GM21825 (cell line): ENCODE results near the gene SPACDR.
"Not testable (repeated sequence)": the region's sequence is repeated elsewhere in the genome, so short reads cannot be mapped to it uniquely, and the experiment has no call there.

Experiments
- ATAC-seq: cut with Tn5 transposase; IDR thresholded peaks from one replicate; pipeline ENCODE4 v1.9.1; 2021; ENCODE audit warnings: mild to moderate bottlenecking, moderate library complexity; ENCODE audit not compliant: unreplicated experiment

Gene SPACDR

DNA sequence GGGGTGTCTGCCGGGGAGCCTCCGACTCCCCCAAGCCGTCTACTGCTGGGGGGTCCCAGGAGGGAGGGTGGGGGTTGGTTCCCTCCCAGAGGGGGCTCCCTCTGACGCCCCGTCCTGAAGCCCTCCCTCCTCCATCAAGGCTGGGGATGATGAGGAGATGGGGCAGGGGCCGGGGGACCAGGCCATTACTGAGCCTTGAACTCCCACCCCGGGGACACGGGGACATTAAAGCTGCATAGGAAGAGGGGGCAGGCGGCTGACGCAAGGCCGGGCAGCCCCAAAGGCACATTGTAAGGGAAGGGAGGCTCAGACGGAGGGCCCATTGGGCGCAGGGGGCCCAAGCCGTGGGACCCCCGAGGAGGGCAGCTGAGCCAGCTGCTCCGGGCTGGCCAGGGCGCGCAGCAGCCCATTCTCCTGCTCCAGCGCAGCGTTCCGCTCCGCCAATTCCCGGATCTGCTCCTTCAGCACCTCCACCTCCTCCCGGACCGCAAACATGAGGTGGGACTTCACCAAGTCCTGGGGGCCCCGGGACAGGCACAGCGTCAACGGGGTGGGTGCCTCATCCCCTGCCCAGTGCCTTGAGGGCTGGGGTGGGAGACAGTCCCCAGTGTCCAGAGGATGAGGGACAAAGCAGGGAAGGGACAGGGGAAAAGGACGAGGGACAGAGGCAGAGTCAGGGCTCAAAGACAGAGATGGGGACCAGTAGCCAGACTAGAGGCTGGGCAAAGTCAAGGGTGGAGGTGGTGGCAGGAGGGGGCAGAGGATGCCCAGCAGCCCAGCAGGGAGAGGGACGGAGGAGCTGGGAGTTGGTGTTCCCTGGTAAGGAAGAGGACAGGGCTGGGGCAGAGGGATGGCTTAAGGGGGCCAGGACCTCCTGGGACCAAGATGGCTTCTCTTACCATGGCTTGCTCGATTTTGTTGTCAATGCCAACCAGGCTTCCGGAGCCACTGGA lies 2.9 kb upstream of the SPACDR start:
- ATAC-seq: no peak

DNA sequence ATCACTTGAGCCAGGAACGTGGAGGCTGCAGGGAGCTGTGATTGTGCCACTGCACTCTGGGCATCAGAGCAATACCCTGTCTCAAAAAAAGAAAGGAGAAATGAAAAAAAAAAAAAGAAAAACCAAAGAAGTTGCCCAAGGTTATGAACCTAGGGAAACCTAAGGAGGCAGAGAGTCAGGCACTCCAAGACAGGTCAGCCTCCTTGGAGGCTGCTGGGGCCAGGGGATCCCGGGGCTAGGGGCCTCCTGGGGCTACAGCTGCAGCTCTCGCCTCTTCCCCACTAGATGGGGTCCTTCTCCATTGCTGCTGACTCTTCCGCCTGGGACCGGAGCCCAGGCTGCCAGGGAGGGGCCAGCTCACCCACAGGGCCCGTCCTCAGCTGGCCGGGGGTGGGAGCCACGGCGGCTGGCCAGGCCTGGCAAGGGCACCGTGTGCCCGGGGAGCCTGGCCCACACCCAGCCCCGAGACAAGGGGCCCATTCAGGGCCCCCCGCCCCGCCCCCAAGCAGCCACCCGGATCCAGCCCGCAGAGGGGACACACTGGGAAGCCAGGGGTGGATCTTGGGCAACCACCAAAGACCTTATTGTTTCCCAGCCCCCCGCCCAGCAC lies 1.7 kb upstream of the SPACDR start:
- no peak for ATAC-seq

DNA sequence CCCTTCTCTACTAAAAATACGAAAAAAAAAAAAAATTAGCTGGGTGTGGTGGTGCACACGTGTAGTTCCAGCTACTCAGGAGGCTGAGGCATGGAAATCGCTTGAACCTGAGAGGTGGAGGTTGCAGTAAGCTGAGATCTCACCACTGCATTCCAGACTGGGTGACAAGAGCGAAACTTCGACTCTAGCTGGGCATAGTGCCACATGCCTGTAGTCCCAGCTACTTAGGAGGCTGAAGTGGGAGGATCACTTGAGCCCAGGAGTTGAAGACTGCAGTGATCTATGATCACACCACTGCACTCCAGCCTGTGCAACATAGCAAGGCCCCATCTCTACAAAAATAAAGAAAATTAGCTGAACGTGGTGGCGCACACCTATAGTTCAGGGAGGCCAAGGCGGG lies 1.2 kb upstream of the SPACDR start:
- ATAC-seq: no peak

DNA sequence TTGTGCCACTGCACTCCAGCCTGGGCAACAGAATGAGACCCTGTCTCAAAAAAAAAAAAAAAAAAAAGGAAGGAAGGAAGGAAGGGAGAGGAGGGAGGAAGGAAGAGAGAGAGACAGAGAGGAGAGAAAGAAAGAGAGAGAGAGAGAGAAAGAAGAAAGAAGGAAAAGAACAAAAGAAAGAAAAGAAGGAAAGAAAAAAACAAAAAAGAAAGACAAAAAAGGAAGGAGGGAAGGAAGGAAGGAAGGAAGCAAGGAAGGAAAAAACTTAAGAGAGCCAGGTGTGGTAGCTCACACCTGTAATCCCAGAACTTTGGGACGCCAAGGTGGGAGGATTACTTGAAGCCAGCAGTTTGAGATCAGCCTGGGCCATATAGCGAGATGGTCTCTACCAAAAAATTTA lies 731 bp upstream of the SPACDR start:
- ATAC-seq: no peak

DNA sequence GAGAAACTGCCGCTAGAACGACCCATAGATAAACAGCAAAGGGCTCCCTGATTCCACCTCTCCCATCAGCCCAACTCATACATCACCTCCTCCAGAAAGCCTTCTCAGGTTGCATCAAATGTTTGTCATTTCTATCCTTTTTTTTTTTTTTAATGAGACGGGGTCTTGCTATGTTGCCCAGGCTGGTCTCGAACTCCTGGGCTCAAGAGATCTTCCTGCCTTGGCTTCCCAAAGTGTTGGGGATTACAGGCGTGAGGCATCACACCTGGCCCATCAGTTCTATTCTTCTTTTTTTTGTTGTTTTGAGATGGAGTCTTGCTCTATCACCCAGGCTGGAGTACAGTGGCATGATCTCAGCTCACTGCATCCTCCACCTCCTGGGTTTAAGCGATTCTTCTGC lies 7.0 kb downstream of the SPACDR start:
- no peak for ATAC-seq

DNA sequence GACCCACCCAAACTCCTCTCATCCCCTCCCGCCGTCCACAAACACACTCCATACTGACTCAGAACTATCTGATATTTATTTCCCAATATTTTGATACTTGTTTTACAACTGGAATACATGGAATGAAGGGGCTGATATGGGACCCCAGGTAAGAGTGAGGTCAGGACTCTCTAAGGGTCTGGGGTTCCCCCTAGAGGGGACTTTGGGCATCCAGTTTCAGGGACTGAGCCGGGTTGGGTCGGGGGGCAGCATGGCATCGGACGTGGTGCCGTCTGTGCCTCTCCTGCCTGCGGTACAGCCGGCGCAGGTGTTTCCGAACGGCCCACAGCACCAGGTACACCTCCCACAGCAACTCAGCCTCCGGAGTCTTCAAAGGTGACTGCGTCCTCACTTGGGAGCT lies 7.5 kb downstream of the SPACDR start:
- no peak for ATAC-seq

DNA sequence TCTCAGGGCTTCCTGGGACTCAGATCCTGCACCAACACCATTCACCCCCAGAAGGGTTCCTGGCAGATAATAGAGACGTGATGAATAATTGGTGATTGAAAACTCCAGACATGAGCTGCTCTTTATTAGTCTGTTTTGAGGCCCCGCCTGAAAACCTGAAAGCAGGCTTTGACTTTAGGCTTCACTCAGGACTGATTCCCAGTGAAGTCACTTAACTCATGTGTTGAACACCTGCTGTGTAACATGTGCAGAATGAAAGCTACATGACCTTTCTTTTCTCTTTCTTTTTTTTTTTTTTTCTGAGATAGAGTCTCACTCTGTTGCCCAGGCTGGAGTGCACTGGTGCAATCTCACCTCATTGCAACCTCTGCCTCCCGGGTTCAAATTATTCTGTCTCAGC lies 8.9 kb downstream of the SPACDR start:
- no peak for ATAC-seq

DNA sequence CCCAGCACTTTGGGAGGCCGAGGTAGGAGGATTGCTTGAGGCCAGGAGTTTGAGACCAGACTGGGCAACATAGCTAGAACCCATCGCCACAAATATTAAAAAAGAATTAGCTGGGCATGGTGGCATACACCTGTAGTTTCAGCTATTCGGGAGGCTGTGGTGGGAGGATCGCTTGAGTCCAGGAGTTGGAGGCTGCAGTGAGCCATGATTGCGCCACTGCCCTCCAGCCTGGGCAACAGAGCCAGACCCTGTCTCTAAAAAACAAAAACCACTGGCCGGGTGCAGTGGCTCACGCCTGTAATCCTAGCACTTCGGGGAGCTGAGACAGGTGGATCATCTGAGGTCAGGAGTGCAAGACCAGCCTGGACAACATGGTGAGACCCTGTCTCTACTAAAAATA lies 10.2 kb downstream of the SPACDR start:
- ATAC-seq: not testable (repeated sequence)

DNA sequence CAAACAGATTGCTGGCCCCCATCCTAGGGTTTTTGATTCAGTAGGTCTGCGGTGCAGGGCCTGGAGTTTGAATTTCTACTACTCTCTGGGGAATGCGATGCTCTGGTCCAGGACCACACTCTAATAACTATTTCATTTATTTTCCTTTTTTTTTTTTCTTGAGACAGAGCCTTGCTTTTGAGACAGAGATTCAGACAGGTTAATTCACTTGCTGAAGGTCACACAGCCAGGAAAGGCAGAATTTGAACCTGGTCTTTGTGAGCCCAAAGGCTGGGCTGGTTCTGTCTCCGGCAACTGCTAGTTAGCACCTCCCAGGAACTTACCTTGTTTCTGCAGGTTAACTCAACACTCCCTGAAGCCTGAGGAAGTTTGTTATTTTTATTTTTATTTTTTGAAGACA lies 11.5 kb downstream of the SPACDR start:
- no peak for ATAC-seq

DNA sequence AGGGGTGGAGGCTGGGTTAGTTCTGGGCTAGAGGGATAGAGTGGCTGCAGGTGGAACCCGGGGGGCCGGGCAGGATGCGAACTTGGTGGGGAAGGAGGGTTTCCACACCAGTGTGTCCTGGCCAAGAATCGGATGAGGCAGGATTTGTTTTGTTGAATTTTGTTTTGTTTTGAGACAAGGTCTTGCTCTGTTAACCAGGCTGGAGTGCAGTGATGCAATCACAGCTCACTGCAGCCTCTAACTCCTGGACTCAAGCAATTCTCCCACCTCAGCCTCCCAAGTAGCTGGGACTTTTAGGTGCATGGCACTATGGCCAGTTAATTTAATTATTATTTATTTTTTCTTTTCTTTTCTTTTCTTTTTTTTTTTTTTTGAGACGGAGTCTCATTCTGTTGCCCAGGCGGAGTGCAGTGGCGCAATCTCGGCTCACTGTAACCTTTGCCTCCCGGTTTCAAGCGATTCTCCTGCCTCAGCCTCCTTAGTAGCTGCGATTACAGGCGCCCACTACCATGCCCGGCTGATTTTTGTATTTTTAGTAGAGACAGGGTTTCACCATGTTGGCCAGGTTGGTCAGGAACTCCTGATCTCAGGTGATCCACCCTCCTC lies 14.8 kb downstream of the SPACDR start:
- ATAC-seq: no peak

DNA sequence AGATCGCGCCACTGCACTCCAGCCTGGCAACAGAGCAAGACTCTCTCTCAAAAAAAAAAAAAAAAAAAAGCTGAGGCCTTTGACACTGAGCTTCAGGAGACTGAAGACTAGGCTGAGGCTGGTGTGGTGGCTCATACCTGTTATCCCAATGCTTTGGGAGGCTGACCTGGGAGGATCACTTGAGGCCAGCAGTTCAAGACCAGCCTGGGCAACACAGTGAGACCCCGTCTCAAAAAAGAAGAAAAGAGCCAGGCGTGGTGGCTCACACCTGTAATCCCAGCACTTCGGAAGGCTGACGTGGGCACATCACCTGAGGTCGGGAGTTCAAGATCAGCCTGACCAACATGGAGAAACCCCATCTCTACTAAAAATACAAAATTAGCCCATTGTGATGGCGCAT lies 16.7 kb downstream of the SPACDR start:
- not testable (repeated sequence) for ATAC-seq

DNA sequence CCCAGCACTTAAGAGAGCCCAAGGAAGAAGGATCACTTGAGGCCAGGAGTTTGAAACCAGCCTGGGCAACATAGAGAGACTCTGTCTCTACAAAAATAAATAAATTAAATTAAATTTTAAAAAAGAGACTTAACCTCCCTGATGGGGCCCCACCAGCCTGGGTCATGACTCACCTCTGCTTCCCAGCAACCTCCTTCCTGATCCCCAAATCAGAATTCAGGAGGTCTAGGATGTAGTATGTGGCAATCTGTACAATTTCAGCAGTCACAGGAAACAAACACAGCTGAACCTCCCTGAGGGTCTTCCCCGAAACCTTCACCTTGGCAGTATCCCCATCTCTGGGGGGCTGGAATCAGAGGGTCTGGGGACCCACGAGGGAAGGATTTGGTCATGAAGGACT lies 18.0 kb downstream of the SPACDR start:
- ATAC-seq: no peak

DNA sequence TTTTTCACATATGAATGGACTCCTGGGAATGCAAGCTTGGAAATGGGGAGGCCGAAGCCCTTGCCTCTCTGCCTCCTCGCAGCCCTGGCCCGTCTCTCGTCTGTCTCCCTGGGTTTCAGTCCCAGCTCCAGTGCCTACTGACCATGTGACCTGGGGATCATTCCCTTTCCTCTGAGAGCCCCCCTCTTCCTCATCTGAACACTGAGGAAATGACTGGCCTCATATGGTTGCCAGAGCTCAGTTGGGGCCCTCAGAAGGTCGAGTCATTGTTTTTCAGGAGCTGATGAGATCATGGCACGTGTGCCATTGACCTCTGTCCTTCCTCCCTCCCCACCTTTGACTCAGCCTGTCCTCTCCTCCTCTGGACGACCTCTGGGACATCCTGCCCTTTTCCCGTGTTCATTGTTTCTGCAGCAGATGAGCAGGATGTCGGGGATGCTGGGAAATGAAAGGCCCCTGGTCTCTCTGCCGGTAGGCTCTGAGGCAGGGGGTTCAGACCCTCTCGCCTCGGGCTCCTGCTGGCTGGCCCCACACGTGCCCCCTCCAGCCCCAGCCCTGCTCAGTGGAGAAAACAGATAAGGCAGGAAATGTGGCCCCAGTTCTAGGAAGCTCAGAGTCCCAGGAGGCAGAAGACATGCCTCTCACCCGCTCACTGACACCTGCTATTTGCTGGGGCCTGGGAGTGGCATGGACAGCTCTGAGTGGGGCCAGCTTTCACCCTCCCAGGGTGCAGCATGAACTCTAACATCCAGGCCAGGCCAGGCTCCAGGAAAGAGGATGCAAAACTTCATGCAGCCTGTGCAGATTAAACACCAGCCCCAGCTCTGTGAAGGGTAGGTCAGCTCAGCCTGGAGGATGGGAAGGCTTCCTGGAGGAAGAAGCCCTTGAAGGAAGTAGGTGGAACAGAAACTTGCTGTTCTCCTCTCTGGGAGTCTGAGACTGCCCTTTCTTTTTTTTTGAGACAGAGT lies 19.5 kb downstream of the SPACDR start:
- no peak for ATAC-seq

DNA sequence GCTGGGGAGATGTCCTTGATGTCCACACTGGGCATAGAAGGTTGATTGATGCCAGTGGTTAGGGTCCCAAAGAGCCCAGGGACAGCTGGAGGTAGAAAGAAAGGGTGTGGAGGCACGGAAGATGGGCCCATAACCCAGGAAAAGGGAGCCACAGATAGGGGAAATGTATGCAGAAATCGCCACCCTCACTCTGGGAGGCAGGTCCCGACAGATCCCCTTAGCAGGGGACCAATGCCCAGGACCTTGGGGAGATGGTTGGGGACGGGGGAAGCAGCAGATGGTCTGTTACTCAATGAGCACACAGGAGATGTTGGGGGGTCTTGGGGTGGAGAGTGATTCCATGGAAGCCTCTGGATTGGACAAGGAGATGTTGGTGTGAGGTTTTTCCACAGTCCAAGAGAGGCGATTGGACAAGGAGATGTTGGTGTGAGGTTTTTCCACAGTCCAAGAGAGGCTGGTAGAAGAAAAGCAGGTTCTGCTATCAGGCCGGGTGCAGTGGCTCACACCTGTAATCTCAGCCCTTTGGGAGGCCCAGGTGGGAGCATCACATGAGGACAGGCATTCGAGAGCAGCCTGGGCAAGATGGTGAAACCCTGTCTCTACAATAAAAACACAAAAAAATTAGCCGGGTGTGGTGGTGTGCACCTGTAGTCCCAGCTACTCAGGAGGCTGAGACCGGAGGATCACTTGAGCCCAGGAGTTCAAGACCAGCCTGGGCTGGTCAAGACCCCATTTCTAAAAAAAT lies 20.8 kb downstream of the SPACDR start:
- ATAC-seq: no peak

DNA sequence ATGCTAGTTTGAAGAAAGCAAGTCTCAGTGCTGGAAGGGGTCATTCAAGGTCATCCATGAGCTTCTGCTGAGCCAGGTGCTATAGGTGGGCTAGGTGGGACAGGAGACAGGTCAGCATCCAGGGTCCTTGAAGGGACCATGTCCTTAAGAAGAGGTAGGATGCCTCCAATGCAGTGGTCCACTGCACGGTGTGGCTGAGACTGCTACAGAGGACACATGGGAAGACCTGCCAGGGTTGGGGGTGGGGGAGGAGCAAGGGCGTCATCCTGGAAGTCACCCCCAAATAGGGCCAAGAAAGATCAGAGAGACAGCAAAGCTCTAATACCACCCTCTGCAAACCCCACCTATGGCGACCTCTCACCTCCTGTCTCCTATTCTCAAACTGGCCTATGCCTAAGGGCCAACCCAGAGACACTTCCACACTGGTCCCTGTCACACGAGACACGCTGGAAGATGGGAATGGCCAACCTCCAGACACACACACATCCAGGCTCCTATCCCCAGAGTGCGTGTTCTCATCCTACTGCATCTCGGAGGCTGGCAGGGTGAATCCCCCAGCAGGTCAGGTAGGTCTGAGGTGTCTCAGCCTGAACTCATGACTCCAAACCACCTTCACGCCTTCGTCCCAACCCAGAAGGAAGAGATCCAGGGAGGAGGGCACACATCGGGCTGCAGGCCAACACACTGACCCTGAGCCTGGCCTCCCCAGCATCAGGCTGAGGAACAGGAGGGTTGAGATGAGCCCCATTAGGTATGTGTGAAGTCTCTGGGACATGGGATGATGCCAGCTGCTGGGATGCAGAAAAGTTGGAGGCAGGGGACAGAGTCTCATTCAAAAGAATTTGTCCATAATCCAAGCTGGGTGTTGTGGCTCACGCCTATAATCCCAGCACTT lies 22.2 kb downstream of the SPACDR start:
- ATAC-seq: no peak

DNA sequence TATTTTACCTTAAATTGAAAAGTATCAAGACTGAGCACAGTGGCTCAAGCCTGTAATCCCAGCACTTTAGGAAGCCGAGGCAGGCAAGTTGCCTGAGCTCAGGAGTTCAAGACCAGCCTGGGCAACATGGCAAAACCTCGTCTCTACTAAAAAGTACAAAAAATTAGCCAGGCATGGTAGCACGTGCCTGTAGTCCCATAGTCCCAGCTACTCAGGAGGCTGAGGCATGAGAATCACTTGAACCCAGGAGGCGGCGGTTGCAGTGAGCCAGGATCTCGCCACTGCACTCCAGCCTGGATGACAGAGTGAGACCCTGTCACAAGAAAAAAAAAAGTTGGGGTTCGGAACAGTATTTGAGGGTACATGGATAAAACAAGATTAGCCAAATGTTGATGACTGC lies 24.8 kb downstream of the SPACDR start:
- not testable (repeated sequence) for ATAC-seq

DNA sequence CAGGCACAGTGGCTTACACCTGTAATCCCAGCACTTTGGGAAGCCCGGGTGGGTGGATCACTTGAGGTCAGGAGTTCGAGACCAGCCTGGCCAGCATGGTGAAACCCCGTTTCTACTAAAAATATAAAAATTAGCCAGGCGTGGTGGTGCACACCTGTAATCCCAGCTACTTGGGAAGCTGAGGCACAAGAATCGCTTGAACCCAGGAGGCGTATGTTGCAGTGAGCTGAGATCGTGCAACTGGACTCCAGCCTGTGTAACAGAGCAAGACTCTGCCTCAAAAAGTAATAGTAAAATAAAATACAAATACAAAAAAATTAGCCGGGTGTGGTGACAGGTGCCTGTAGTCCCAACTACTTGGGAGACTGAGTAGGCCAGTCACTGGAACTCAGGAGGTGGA lies 25.3 kb downstream of the SPACDR start:
- ATAC-seq: not testable (repeated sequence)

DNA sequence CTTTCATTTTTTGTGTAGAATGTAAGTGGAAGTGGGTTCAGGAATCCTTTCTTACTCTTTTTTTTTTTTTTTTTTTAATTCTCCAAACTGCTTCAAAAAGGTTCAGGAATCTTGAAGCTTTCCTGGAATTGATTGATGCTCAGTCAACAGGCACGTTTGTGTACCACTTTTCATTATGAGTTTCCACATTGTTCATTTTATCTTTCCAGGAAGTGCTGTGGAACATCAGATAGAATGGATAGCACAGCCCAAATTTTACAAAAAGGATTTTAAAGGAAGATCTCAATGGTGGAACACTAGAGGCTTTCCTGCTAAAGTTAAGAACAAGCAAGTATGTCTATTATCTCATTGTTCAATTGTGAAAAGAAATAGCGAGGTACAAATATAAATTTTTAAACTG lies 25.9 kb downstream of the SPACDR start:
- ATAC-seq: no peak
